ENCODE data around the gene TSKU.

Gene TSKU, protein sequence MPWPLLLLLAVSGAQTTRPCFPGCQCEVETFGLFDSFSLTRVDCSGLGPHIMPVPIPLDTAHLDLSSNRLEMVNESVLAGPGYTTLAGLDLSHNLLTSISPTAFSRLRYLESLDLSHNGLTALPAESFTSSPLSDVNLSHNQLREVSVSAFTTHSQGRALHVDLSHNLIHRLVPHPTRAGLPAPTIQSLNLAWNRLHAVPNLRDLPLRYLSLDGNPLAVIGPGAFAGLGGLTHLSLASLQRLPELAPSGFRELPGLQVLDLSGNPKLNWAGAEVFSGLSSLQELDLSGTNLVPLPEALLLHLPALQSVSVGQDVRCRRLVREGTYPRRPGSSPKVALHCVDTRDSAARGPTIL

DNA sequence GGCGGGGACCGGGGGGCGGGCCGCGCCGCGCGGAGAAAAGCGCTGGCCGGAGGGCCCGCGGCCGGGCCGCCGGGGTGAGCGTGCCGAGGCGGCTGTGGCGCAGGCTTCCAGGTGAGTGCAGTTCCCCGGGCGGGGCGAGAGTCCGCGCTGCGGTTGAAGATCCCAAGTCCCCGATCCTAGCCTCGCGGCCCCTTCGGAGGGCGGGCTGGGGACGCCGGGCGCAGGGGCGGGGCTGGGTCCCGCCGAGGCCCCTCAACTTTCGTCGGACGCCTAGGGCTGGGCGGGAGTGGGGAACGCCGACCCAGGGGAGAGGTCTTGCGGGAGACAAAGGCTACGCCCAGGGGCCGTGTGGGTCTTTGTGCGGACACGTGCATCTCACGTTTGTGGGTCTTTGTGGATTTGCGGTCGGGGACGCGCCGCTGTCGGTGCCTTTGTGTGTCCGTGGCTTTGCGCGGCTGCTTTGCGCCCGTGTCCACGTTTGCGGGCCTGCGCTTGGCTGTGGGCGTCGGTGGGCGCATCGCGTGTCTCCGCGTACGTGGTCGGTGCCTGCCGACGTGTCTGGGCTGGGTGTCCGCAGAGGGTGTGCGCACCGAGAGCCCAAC lies at the start of gene TSKU:
TSKU (plus strand) TSS at position 63 of the 602 bp plus-strand sequence. CDS start 12,261 bp downstream, outside the sequence.
- no peak for DNase-seq (ENCODE audit: low read depth in 1 of 2, low spot score in 1 of 2)

DNA sequence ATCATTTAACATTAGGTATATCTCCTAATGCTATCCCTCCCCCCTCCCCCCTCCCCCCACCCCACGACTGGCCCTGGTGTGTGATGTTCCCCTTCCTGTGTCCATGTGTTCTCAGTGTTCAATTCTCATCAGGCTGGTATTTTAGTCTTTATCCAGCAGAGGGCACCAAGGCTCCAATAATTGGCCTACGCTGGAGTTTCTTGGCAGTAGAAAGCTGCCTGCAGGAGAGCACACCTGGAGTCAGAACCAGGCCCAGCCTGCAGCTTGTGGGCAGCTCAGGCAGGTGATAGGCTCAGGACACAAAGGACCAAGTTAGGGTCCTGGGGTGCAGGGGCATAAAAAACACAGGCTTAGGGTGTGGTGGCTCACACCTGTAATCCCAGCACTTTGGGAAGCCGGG lies 49.2 kb upstream of the TSKU start:
- DNase-seq (ENCODE audit: low read depth in 1 of 2, low spot score in 1 of 2) = peak in 1 of 2 donors; percentile 44

DNA sequence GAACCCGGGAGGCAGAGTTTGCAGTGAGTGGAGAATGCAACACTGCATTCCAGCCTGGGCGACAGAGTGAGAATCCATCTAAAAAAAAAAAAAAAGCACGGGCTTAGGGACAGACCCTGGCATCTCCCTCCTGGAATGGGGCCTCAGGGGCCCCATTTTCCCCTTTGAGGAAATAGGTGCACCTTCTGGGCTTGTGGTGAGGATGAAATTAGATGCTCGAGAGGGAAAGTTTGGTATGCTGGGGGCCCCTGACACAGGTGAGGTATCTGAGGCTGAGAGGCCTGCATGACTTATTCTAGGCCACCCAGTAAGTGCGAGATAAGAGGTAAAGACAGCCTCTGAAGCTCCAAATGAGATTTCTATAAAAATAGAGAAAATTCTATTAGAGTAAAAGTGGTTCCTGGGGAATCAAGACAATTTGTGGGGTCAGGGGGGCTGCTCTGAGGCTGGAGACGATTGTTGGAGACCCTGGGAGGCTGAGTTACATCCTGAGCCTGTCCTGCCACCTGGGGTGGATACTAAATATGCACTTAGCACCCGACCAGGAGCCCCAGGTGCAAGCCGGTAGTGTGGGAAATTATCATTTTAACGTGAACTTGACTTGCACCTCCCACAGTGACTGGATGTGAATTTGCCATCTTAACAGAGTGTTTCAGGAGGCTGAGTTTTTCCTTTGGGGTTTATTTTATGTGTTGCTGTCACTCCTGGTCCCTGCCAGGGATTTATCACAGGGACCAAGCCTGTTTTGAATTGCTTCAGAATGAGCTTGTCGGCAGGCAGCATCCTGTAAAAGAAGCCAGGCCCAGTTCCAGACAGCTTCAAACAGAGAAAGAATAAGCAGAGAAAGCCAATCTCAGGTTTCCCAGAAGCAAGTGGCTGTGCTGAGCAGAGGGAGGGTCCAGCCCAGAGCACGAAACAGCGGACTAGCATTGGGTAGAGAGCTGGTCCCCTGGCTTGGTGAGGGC lies 48.4 kb upstream of the TSKU start:
- DNase-seq (ENCODE audit: low read depth in 1 of 2, low spot score in 1 of 2) = no peak

DNA sequence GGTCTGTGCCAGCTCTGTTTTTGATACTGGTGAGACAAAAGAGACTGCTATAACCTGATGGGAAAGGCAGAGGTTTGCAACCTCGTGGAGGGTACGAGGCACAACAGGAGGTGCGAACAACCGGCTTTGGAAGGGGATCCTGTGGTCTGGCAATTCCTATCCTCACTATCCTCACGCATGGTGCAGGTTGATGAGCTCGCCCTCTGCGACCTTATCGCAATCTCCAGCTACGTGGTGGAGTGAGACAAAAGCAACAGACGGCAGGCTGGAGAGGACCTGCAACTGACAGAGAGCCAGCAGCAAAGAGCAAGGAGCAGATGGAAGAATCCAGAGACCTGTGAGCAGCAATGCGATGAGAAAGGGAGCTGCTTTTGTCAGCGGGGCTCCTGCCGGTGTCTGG lies 47.3 kb upstream of the TSKU start:
- no peak for DNase-seq (ENCODE audit: low read depth in 1 of 2, low spot score in 1 of 2)

DNA sequence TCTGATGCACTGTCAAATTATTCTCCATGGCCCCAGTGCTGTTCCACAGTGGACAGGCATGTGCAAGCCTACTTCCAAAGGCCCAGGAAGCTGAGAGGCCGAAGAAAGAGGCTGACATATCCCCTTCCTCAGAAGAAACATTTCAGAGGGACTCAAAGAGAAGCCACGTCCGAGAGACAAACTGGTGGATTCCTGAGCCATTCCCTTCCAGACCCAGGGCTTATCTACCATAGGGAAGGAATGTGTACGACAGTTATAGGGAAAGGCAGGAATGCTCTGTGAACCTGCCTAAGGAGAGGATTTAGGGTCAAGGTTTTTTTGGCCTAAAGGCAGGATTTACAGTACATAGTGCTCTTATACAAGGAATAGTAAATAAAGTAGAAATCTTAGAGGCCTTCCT lies 46.9 kb upstream of the TSKU start:
- DNase-seq (ENCODE audit: low read depth in 1 of 2, low spot score in 1 of 2) = no peak

DNA sequence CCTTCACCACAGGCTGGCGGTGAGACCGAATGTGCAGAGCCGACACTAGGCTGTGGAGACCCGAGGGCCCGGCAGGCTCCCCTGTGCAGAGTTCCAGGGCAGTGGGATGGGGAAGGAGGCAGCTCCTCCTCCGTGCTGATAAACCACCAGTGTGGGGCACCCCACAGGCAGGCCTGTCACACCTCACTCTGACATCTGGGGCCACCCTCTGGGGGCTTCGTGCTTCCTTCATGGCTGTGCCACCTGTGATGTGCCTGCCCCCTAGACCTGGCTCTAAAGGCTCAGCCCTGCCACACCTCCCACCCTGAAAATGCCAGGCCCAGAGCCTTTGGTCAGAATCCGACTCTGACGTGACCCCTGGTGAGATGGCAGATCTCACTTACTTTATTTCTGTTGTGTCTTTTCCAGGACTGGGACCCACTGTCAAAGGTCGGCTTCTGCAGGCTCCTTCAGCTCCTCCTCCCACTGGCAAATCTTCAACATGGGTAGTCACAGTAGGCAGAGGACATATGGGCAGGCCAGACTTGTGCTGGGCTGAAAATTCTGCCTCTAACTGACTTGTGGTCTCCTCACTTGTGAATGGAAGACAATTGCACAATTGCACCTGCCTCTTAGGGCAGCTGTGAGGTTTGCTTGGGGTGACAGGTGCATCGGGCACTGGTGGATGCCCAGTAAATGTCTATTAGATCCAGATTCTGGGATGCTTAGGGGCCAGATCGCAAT lies 46.2 kb upstream of the TSKU start:
- no peak for DNase-seq (ENCODE audit: low read depth in 1 of 2, low spot score in 1 of 2)

DNA sequence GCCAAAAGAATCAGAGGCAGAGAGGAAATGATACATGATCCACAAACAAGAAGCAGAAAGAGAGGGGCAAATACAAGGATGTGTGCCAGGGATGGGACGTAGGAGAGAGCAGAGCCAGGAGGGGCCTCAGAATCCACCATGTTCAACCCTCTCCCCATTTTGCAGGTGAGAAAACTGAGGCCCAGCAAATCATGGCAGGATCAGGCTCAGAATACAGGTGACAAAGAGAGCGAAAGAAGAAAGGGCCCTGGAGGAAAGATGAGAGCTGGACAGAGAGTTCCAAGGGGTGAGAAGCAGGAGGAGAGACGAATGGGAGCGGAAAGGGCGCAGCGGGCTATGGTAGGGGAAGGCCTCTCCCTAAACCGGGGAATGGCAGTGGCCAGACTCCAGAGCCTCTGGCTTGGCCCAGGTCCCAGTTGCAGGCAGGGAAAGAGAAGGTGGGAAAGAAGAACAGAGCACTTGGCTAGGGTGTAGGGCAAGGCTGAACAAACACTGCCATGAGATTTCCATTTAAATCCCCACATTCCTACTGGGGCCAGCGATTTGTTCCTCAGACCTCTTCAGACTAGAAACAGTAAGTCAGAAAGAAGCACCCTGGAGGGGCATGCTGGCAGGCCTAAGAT lies 44.4 kb upstream of the TSKU start:
- DNase-seq (ENCODE audit: low read depth in 1 of 2, low spot score in 1 of 2) = no peak

DNA sequence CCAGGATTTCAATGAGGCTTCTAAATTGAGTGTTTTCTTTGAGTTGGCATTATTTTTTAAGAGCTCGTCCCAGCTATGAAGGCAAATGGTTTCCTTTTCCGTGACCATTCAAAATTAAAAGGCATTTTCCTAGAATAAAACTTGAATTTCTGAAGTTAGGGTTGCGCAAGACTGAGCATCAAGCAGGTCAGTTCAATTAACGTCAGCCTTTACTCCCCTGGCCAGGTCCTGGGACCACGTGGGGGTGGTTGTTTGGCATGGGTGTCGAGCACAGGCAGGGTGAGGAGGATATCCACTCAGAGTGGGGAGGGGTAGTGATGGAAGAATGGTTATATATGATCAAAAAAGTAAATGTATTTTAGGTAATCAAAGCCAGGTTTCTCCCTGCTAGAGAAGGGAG lies 43.4 kb upstream of the TSKU start:
- DNase-seq (ENCODE audit: low read depth in 1 of 2, low spot score in 1 of 2) = no peak

DNA sequence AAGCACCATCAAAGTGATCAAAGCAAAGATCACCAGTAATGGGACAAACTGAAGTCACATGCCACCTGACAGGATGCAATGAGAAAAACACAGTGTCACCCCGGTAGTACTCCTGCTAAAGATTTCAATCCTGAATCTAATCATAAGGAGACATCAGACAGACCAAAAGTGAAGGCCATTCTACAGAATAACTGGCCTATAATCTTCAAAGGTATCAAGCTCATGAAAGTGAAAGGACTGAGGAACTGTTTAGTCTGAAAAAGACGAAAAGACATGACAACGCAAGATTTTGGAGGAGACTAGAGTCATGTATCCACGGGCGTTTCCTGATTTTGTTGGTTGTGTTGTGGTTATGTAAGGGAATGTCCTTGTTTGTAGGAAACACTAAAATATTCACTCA lies 42.4 kb upstream of the TSKU start:
- no peak for DNase-seq (ENCODE audit: low read depth in 1 of 2, low spot score in 1 of 2)

DNA sequence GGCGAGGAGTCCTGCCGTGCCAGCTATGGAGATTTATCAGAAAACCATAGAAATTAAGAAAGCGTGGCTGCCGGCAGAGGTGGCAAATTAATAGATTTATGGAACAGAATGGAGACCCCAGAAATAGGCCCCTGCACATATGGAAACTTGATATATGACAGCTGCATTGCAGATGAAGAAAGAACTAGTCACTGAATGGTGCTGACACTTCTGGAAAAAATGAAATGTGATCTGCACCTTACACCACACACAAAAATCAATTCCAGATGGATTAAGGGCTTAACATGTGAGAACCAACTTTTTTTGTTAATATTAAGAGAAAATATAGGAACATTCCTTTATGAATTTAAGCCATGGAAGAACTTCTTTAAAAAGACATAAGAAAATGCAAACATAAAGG lies 40.3 kb upstream of the TSKU start:
- DNase-seq (ENCODE audit: low read depth in 1 of 2, low spot score in 1 of 2) = no peak

DNA sequence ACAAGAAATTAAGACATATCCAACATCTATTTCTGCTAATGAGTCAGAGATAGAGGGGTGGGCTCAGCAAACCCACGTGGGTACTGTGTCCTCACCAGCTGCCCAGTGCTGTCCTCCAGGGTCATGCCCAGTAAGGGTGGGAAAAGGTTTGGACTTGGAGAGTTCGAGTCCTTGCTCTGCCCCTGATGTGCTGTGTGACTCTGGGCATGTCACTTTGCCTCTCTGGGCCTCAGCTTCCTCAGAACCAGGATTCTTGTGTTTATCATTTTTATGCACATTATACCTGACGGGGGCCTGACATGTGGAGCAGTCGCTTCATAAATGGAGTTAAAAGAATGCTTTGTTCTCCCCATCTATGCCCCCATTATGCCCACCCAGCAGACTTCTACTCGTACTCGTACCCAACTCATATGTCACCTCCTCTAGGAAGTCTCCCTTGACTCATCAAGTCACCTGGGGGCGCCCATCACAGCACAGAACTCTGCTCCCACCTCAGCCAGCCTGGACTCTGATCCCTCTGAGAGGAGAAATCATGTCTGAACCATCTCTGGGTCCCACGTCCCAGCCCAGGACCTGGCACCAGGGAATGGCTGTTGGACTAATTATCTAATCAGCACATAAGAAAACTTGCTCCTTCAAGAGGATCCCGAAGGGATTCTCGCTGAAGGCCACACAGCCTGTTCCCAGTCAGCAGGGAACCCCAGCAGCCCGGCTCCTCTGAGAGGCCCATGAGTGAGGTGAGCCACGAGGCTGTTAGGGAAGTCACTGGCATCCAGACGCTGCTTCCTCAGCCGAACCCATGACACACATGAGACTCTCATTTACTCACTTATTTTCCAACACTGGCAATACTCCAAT lies 38.7 kb upstream of the TSKU start:
- DNase-seq (ENCODE audit: low read depth in 1 of 2, low spot score in 1 of 2) = no peak

DNA sequence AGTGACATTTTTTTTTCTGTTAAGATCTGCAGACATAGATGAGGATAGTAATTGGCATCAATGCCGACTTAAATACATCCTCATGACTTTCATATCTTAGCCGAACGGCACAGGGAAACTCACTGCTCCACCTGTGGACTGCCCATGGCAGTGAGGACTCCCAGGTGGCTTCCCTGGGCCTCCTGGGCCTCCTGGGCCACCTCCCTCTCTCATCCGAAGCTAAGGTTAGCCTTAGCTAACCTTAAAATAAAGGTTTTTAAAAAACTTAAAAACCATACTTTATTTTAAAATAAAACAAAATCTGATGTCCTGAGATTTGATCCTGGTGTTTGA lies 38.1 kb upstream of the TSKU start:
- DNase-seq (ENCODE audit: low read depth in 1 of 2, low spot score in 1 of 2) = no peak

DNA sequence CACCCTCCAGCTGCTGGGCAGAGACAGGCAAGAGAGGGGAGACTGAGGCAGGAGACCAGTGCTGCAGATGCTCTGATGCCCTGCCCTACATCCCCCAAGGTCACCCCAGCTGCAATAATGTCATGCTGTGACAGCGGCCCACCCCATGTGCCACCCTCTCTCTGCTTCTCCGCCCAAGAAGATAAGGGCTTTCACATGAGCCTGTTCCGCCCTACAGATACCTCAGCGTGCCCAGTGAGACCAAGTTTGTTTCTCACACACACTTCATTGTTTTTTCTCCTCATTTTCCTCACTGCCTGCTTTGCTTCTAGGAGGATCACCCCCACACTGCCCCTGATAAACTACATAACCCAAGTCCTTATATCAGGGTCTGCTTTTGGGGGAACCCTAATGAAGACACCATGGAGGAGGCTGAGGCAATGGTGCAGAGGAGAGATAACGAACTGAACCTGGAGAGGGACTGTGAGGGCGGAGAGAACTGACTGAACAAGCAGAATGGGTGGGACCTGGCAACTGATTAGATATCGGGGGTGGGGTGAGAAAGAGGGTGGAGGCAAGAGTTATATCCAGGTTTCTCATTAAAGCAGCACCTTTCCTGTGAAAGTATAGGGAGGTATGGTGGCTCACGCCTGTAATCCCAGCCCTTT lies 37.5 kb upstream of the TSKU start:
- DNase-seq (ENCODE audit: low read depth in 1 of 2, low spot score in 1 of 2) = no peak

DNA sequence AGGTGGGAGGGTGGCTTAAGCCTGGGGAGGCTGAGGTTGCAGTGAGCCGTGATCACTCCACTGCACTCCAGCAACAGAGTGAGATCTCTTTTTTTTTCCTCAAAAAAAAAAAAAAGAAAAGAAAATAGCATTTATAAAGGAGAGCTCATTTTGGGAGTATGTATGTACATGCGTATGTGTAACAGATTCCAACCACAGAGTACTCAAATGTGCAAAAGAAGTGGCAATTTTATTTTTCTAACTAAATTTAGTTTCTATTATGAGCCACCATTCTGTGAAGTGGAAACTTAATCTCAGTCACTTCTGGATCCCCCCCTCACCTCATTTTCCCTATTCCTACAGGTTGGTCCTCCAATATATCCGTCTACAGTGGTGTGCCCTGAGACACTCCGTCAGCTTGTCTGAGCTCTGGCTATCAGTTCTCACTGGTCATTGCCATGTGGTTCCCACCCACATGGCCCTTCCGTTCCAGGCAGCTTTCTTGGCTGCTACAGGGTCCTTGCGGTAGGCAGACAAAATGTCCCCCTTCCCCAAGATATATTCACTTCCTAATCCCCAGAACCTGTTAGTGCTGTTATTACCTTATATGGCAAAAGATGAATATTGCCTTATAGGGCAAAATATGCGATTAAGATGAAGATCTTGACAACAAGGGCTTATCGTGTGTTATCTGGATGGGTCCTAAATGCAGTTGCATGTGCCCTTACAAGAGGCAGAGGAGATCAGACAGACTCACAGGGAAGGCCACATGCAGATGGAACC lies 35.8 kb upstream of the TSKU start:
- no peak for DNase-seq (ENCODE audit: low read depth in 1 of 2, low spot score in 1 of 2)

DNA sequence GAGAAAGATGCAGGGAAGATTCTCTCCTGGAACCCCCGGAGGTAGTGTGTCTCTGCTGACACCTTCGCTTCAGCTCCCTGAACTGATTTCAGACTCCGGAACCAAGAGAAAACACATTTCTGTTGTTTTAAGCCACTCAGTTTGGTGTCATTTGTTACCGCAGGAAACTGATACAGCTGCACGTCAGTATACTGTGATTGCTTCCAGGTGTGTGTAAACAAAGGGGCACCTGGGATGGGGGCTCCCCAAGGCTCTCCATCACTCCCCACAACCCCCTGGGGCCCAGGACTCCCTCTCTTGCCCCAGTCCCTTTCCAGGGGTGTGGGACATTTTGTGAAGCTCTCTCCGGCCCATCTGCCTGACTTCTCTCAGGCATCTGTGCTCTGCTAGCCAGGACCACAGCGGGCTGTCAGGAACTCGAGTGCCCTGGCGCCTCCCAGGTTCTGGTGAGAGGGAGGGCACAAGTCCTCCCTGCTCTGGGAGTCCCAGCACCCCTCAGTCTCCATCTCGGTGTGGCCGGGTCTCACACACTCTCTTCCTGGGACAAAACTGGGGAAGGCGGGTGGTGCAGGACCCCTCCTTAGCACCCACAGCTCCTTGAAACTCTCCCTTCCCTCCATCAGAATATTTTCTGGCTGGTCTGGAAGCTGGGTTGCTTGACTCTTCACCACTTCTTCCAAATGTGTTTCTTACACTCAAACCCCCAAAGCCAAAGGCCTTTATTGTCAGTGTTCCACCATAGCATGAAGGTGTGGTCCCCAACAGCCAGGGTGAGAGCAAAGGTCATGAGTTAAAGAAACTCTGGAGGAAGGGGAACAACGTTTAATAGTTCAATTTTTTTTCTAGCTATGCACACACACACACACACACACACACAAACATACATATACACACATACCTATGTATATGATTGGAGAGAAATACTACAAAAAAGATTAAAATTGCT lies 35.0 kb upstream of the TSKU start:
- DNase-seq (ENCODE audit: low read depth in 1 of 2, low spot score in 1 of 2) = no peak

DNA sequence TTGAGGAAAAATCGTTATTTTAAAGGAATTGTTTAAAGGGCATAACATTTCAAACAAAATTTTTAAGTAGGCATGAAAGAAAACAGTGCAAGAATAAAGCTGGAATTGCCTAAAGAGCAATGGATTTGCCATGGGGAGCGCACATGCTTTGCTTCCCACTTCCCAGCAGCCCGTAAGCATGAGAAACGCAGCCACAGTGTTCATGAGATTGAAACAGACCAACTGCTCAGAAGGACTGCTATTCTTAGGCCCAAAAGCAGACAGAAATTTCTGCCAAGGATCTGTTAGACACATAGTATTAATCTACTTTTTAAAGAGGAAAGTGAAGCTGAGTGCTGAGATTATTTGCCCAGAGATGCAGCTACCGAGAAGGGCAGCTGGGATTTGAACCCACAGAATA lies 34.2 kb upstream of the TSKU start:
- no peak for DNase-seq (ENCODE audit: low read depth in 1 of 2, low spot score in 1 of 2)

DNA sequence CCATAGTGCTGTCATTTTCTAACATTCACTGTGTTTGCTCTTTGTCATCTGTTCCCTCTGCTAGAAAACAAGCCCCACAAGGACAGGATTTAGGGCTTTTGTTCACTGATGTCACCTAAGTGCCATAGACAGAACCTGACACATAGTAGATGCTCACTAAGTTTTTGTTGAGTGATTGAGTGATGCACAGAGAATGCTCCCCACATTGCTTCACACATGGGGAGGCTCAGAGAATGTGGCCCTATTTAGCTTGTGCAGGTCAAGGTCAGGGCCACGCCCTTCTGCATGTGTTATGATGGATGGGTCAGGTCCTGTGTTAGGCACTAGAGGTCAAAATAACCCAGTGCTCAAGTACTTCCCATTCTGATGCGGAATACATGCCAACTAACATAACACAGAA lies 33.1 kb upstream of the TSKU start:
- no peak for DNase-seq (ENCODE audit: low read depth in 1 of 2, low spot score in 1 of 2)

DNA sequence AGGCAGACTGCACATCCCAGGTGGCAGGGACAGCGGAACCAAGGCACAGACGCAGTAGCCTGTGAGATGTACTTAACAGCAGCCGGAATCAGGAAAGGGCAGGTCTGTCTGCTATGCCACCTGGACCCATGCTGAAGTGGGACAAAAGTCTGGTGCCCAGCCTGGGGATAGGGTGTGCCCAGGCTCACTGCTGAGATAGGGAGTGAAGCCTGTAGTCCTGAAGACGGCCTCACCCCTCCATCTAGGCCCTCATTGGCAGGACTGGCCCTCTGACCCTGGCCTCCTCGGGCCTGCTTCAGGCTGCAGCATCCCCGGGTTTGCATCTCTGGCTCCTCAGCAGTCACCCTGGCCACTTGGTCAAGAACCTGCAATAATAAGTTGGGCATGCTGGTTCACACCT lies 32.4 kb upstream of the TSKU start:
- no peak for DNase-seq (ENCODE audit: low read depth in 1 of 2, low spot score in 1 of 2)

Data from activated CD4-positive, alpha-beta T cell treated with anti-CD3 and anti-CD28 coated beads, Interleukin-2, amount 50 U/mL, for 24 hours (primary cell).